Ascending aorta (tissue), 2 donors: Measurements from ENCODE around the gene MSI2. TPM values are rescaled to one million over a fixed set of nuclear protein-coding genes. Genes with fewer than 3 reads are reported as not detected.

Source experiments
- DNase-seq, 2 donors: peaks; one replicate each; pipeline ENCODE4 v3.0.0-alpha.2; 2019; ENCODE audit warnings: low spot score in 2 of 2
- H3K27ac ChIP-seq, 2 donors: fragments of 200-600 bp; sonication (generic); one replicate each; pipeline ENCODE4 v1.5.1; 2016 to 2017; ENCODE audit warnings: mild to moderate bottlenecking in 1 of 2
- H3K27me3 ChIP-seq: fragments of 200-600 bp; sonication (generic); one replicate; pipeline ENCODE4 v1.5.1; 2017
- H3K36me3 ChIP-seq, 2 donors: fragments of 200-600 bp; sonication (generic); one replicate each; pipeline ENCODE4 v1.5.1; 2016
- H3K4me1 ChIP-seq, 2 donors: fragments of 200-600 bp; sonication (generic); one replicate each; pipeline ENCODE4 v1.5.1; 2016 to 2017; ENCODE audit warnings: mild to moderate bottlenecking in 1 of 2
- H3K4me3 ChIP-seq, 2 donors: fragments of 200-600 bp; sonication (generic); one replicate each; pipeline ENCODE4 v1.5.1; 2016 to 2017; ENCODE audit warnings: mild to moderate bottlenecking in 1 of 2
- H3K9me3 ChIP-seq, 2 donors: fragments of 200-600 bp; sonication (generic); one replicate each; pipeline ENCODE4 v1.5.1; 2016
- CTCF ChIP-seq, 3 experiments: fragments of 200-600 bp in 2 of 3; fragments of 450-650 bp in 1 of 3; sonication (generic) in 2 of 3; IDR thresholded peaks; one replicate each; pipeline ENCODE4 v1.5.1; 2016 to 2019; ENCODE audit warnings: antibody characterized with exemption in 3 of 3, mild to moderate bottlenecking in 1 of 3, moderate library complexity in 1 of 3
- intact Hi-C: fragments of 100-400 bp; cut with DNase I; formaldehyde crosslinking; loops from one replicate; pipeline ENCODE4 v1.15.1; 2023
- total RNA-seq: library from RNA; depleted of rRNA; stranded (reverse); fragments of >200 nt; gene quantifications from one replicate; pipeline ENCODE4 v1.1.0, GENCODE V29; 2016

Gene MSI2
- total RNA-seq, 1 donor from 2014 or later: 11.7 TPM

DNA sequence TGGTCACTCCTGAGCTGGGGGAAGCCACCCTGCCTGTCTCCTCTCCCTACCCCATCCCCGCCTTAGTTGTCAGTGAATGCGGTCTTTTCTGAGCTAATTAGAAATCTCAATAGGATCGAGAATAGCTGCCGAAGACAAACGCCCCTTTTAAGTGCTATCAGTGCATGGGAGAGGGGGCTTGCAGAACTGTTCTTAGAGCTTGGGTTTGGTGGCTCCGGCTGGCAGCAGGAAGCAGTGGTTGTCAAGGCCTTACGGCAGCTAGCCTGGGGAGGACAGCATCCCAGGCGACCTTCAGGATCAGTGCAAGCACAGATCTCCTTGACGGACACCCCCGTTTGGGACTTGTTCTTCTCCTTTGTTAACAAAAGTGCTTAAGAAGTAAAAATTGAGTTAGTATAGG, 293.7 kb downstream of the MSI2 start:
- Histone ChIP-seq H3K4me3 (no peak overlapping the region), H3K4me1 (peaks cover 0 to 23% of the 10 kb centered on the region in 2 donors), H3K9me3 (no peaks in the 10 kb centered on the region), H3K36me3 (no peaks in the 10 kb centered on the region), H3K27ac (no peak overlapping the region), H3K27me3 (no peaks in the 10 kb centered on the region)
- intact Hi-C loops: loop anchor here (5.0 kb wide), 1 partner anchor 122 kb away; no protein-coding TSS in a partner anchor
- no peak for DNase-seq
- no peak for TF ChIP-seq CTCF (IDR thresholded peaks at IDR 0.05)

GRCh38 chr17:57550668-57551315, 294.5 kb downstream of the MSI2 start:
- Histone ChIP-seq H3K4me1 (peaks cover 0 to 23% of the 10 kb centered on the region in 2 donors), H3K36me3 (no peaks in the 10 kb centered on the region), H3K27ac (no peak overlapping the region), H3K27me3 (no peaks in the 10 kb centered on the region), H3K4me3 (no peak overlapping the region), H3K9me3 (no peaks in the 10 kb centered on the region)
- intact Hi-C loops: loop anchor here (5.0 kb wide), 1 partner anchor 122 kb away; no protein-coding TSS in a partner anchor
- no peak for TF ChIP-seq CTCF (IDR thresholded peaks at IDR 0.05)
- no peak for DNase-seq

DNA sequence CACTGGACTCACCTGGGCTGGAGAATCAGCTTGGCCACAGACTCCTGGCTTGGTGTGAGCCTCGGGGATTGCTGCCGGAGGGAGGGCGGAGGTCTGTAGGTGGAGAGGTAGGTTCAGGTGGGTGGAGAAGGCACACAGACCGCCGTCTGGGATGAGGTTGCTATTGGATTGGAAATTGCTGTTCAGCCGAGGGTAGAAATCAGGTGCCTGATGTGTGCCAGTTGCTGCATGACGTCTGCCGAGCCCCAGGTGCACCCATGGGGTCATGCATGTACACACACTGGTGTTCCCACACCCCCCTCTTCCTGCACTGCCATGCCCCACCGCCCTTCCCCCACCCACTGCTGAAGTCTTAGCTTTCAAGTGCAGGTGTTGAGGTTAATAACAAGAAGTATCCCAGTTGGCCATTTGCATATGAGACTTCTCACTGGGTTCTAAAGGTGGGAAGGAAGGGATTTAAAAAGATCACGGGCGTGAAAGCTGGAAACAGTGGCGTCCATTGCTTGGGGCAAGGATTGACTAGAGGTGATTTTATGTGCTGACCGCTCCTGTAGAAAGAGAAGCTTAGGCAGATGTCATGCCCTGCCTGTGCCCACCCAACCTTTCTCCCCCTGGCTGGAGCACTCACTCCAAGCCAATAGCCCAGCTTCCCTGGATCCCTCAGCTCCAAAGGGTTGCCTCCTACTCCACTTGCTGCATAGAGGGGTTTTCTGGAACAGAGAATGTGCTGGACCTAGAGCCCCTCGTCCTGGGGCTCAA, 295.2 kb downstream of the MSI2 start:
- intact Hi-C loops: loop anchor here (5.0 kb wide), 1 partner anchor 121 kb away; no protein-coding TSS in a partner anchor
- DNase-seq: no peak

DNA sequence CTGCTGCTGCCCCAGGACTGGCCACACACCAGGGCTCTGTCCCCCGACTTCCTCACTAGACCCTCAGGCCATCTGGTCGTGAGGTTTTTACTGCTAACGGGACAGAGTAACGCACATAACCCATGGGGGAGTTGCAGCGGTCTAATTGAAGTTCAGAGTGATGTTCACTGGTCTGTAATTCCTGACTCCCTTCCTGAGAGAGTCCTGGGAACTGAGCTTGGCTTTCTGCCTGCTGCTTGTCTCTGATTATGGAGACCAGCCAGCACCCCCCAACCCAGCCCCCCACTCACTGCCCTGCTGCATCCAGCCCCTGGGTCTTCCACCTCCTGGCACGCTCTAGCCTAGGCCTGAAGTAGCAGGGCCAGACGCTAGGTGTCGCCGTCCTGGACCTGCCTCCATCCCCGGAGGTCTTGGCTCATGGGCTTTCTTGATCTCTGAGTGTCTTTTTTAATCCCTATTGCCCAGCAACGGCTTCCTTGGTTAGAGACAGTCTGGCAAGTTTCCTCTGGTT, 295.8 kb downstream of the MSI2 start:
- Histone ChIP-seq H3K4me3 (no peak overlapping the region), H3K27me3 (no peaks in the 10 kb centered on the region), H3K27ac (no peak overlapping the region), H3K4me1 (peaks cover 0 to 23% of the 10 kb centered on the region in 2 donors), H3K36me3 (no peaks in the 10 kb centered on the region), H3K9me3 (no peaks in the 10 kb centered on the region)
- DNase-seq: peak in 1 of 2 donors; percentile 73
- TF ChIP-seq CTCF (IDR thresholded peaks at IDR 0.05): peak; percentile 28 to 68 (median 56)
- intact Hi-C loops: loop anchor here (5.0 kb wide), 1 partner anchor 120 kb away; no protein-coding TSS in a partner anchor

More for the DNA sequence above, 295.2 kb downstream of the MSI2 start:
- H3K4me3 ChIP-seq: no peak overlapping the region
- peaks cover 0 to 23% of the 10 kb centered on the region in 2 donors for H3K4me1 ChIP-seq
- no peak for TF ChIP-seq CTCF (IDR thresholded peaks at IDR 0.05)
- H3K9me3 ChIP-seq: no peaks in the 10 kb centered on the region
- H3K27me3 ChIP-seq: no peaks in the 10 kb centered on the region
- H3K36me3 ChIP-seq: no peaks in the 10 kb centered on the region
- H3K27ac ChIP-seq: no peak overlapping the region

- Histone ChIP-seq H3K4me1 (peaks cover 0 to 27% of the 10 kb centered on the region in 2 donors), H3K9me3 (no peaks in the 10 kb centered on the region), H3K36me3 (no peaks in the 10 kb centered on the region), H3K27ac (no peak overlapping the region), H3K4me3 (no peak overlapping the region), H3K27me3 (no peaks in the 10 kb centered on the region)
- no peak for TF ChIP-seq CTCF (IDR thresholded peaks at IDR 0.05)
- DNase-seq: no peak
- intact Hi-C loops: loop anchor here (5.0 kb wide), 1 partner anchor 119 kb away; no protein-coding TSS in a partner anchor
Measured at GRCh38 chr17:57553526-57553925, 297.2 kb downstream of the MSI2 start.
